Measurements from ENCODE around the gene ATP5F1D.

The ATP5F1D gene

DNA sequence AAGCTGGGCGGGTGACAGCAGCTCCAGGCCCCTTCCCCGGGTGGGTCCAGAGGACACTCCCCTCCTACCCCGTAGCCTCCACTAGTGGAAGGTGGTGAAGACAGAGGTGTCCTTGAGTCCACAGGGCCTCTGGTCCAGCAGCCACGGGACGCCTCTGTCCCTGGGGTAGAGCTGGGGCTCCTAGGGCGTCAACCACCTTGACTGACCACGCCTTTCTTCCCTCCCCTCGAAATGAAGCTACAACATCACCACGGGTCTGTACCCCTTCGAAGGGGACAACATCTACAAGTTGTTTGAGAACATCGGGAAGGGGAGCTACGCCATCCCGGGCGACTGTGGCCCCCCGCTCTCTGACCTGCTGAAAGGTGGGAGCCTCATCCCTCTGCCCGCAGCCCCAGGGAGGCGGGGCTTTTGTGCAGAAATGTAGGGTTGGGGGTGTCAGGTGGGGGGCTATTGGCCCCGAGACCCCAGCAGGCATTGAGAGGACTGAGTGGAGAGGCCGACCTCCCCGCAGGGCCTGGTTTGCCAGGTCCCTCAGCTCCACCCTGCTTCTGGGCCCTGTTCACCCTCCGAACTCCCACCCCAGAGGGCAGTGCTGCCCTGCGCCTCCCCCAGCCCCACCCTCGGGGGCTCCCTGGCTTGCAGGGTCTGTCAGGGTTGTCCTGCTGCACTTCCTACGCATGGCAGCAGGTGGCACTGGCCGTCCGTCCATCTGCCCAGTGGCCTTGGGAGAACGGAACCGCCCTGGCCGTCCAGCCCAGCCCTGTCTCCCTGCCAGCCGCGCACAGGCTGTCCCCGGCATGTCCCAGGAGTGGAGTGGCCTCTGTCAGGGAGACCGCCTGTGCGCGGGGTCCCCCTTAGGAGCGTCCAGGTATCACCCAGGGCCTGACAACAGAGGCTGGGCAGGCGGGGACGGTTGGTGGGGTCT is 20.3 kb upstream of the ATP5F1D start:
- no peak for DNase-seq

- no peak for DNase-seq
Measured at GRCh38 chr19:1221904-1222255, 19.7 kb upstream of the ATP5F1D start.

DNA sequence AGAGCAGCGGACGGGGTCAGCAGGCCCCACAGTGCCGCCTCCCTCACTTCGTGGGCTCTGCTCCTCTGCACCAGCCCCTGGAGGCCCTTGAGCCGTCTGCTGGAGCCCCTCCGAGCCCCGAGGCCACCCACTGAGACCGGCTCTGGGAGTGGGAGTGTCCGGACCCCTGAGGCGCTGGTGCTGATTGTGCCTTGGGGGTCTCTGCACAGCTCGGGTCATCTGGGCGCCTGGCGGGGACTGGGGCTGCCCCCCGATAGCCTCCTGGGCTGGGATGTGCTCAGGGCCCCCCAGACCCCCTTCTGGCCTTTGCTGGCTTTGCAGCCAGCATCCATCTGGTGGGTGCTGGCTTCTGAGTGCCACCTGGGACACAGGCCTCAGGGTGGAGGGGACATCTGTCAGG is 19.2 kb upstream of the ATP5F1D start:
- DNase-seq, result no peak

DNA sequence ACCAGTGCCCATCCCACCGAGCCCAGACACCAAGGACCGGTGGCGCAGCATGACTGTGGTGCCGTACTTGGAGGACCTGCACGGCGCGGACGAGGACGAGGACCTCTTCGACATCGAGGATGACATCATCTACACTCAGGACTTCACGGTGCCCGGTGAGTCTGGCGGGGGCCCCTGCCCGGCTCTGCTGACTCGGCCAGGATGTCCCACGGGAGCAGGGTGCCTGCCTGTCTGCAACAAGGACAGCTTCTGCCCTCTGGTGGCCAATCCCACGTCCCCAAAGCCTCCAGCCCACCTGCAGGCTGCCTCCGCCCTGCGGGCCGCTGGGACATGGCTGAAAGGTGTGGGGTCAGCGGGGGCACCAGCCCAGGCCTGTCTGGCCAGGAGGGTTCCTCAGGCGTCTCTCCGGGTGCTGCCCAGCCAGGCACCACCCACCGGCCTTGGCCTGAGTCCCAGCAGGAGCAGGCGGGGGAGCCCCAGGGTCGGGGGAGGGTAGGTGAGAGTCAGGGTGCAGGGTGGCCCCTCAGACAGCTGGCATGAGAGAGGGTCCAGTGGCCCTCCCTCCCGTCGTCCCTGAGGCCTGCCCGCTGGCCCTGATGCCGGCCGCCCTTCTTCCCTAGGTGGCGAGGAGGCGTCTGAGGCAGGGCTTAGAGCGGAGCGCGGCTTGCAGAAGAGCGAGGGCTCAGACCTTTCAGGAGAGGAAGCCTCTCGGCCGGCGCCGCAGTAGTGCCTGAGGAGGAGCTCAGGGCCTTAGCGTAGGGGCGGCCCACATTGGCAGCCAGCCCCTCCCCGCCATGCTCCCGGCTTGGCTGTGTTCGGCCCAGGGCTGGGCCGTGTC is 18.3 kb upstream of the ATP5F1D start:
- DNase-seq, result no peak

GRCh38 chr19:1224047-1224825 is 17.3 kb upstream of the ATP5F1D start:
- DNase-seq, result no peak

DNA sequence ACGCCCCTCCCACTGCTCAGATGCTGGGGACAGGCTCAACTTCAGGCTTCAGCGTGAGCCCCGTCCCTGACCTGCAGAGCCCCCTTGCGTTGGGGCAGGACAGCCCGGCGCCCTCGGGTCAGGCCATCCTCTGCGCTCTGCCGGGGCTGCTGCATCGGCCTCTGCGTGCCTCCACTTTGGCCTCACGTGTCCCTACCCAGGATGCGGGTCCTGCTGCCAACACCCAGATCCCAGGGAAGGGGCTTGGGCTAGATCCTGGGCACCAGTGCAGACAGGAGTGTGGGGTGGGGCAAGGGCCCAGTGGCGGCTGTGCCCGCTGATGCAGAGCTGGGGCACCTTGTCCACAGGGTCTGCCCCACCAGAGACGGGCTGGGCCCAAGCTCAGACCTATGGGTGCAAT is 16.7 kb upstream of the ATP5F1D start:
- DNase-seq, result no peak

DNA sequence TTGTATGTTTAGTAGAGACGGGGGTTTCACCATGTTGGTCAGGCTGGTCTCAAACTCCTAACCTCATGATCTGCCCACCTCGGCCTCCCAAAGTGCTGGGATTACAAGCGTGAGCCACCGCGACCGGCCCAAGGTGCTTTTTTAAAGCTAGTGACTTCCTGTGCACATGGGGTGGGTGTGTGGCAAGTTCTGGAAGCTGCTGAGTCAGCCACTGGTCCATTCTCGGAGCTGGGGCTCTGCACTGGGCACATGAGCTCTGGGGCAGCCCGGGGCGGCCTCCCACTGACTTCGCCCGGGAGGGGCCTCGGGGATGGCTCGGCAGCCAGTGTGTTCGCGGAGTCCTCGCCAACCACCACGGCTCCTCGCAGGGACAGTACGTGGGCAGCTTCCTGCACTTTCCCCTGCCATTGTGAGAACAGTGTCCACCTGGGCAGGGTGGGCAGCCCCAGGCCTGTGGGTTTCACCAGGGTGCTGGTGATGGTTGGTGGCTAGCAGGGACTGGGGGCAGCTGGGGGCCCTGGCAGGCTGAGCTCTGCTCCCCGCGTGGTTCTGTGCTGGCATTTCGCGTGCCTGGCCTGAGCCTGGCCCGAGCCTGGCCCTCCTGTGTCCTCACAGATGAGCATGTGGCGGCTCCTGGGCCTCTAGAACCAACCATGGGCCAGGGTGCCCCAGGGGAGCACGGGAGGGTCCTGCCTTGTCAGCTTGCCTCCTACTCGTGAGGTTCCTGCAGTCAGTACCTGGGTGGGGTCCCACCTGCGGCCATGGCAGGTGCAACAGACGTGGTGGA is 15.9 kb upstream of the ATP5F1D start:
- DNase-seq, result no peak

DNA sequence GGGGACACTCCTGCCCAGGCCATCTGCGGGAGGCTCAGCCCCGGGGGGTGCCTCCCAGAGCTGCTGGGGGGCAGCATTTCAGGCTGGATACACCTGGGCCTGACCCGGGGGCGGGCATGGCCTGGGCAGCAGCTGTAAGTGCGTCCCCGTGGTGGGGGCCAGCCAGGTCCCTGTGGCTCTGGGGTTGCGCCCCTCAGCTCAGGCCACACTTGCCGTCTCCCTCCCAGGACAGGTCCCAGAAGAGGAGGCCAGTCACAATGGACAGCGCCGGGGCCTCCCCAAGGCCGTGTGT is 15.4 kb upstream of the ATP5F1D start:
- no peak for DNase-seq

DNA sequence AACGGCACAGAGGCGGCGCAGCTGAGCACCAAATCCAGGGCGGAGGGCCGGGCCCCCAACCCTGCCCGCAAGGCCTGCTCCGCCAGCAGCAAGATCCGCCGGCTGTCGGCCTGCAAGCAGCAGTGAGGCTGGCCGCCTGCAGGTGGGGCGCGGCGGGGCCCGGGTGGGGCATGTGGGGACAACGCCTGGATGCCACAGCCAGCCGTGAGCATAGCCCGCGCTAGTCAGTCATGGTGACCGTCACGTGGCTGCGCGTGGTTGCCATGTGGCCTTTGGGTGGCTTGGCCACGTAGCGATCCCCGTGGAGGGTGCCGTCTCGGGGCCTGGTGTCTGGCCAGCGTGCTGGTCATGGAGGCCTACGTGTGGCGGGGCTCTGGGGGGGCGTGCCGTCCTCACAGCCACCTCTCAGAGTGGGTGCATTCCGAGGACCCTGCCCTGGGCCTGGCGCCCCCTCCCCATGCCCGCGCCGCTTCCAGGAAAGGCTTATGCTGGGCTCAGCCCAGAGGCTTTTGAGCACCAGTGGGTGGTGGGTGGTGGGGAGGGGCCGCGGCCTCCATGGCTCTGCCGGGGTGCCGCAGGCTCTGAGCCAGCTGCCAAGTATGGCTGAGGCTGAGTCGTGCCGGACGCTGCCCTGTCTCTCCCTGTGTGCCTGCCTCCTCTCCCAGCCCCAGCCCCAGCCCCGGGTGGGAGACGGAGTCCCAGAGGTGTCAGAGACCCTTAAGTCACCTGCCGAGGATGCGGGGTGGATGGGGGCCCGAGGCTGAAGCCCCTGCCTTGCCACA is 14.8 kb upstream of the ATP5F1D start:
- DNase-seq, result no peak

GRCh38 chr19:1227304-1228054 is 14.1 kb upstream of the ATP5F1D start:
- no peak for DNase-seq

GRCh38 chr19:1228161-1228957 is 13.2 kb upstream of the ATP5F1D start:
- no peak for DNase-seq

- no peak for DNase-seq
Measured at GRCh38 chr19:1229056-1229923, 12.3 kb upstream of the ATP5F1D start.

DNA sequence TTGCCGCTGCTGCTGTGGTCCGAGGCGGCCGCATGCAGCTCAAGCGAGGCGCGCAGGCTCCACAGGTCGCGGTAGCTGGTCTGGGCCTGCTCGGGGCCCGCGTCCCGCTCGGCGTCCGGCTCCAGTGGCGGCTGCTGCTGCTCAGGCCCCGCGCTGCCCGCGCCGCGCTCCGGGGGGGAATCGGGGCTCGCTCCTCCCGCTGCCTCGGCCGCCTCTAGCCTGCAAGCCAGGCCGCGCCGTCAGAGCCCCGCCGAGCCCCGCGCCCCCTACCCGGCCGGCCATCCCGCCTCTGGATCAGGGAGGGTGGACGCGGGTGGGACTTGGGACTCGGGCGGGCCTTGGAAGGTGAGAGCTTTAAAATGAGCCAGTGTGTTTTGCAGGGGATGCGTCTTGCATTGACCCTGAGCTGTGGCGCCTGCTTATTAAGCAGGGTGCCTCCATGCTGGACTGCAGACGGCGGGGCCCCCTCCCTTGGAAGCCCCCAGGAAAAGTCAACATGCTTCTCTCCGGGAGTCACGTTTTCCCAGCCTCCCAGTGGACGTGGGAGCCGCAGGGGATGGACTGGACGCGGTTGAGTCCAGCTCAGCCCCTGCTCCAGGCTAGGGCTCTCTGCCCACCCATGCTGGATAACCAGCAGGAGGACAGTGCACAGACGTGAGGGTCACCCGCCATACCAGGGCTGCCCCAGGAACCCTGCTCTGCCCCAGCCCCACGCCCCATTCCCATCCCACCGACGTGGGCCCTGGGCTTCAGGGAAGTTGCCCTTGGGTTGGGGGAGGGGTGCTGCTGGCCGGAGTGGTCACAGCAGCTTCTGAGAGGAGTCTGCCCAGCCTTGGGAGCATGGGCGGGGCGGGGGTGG is 11.4 kb upstream of the ATP5F1D start:
- DNase-seq, result no peak

- no peak for DNase-seq
Measured at GRCh38 chr19:1230783-1231489, 10.6 kb upstream of the ATP5F1D start.

DNA sequence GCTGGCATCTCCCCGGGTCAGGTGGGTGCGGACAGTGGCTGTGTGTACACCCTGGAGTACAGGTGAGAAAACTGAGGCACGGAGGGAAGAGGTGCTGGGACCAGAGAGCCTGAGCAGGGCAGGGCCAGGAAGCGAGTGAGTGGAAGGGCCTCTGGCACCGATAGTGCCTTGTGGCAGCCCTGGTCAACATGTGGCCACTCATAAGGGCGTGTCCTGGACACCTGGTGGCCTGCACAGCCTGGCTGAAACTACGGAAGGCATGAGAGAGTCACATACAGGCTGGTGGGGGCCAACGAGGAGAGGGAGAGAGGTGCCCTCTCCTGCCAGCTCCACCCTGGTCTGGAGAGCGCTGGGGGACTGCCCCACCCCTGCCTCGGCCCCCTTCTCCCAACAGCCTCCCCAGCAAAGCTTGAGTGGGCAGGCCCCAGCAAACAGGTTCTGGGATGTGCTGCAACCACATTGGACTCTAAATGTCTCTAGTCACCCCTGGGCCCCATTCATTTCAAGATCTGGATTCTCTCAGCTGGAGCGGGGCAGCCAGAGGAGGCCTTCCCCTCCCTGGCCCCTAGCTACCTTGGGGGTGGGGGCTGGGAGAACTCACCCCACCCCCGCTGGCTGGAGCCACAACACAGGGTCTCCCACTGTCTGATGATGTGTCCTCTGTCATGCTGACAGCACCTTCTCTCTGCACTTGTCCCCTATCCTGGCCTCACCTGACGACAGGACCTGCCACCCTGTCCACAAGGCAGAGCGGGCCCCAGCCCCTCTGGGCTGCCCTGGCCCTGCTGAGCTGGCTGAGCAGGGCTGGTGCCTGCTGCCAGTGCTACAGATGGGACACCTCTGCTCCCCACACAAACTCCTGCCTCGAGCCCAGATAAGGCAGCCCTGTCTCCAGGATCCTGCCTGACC is 9.6 kb upstream of the ATP5F1D start:
- DNase-seq, result no peak

DNA sequence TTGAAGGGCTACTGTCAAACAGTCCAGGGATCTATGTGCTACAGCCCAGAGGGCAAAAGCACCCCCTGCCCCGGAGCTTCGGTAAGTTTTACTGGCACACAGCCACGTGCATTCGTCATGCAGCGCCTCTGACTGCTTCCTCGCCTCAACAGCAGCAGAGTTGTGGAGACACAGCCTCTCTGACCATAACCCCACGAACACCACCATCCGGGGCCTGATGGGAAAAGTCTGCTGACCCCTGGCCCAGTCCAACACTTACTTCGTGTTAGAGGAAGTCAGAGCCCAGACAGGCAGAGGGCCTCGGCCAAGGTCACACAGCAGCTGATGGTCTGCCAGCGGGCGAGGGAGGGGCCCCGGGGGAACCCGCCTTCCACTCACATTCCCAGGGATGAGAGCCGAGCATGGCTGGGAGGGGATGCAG is 8.9 kb upstream of the ATP5F1D start:
- DNase-seq, result no peak
